IMR-90 (cell line): ENCODE data around the gene UBQLN2. TPM values are rescaled to one million over a fixed set of nuclear protein-coding genes. Genes with fewer than 3 reads are reported as not detected.

ENCODE experiments used
- ATAC-seq: fragments of 200-7000 bp; cut with Tn5 transposase; 2 replicates; pipeline ENCODE4 v1.9.1; 2020; ENCODE audit warnings: low read depth, mild to moderate bottlenecking, moderate library complexity
- BruUV-seq: library from RNA; stranded (reverse); fragments of 400-500 nt; replicated peaks from 2 replicates; lab custom pipeline; 2021; lab: Mats Ljungman, UMichigan
- CTCF ChIA-PET: fragments of 300-600 bp; formaldehyde crosslinking; extraction: SDS; loops from one replicate; lab custom pipeline; 2021; ENCODE audit warnings: antibody characterized with exemption; lab: Yijun Ruan, JAX
- POLR2A ChIA-PET: fragments of 300-600 bp; sonication (Branson Sonifier 250); formaldehyde crosslinking; loops from one replicate; lab custom pipeline; 2022; ENCODE audit warnings: antibody characterized with exemption; ENCODE audit not compliant: unreplicated experiment; lab: Charles Lee
- DNase-seq: peaks from one replicate; pipeline ENCODE4 v3.0.0; 2013
- H2AFZ ChIP-seq: replicated peaks from 2 replicates; pipeline ENCODE3; 2013; ENCODE audit warnings: low read length, mild to moderate bottlenecking; ENCODE audit not compliant: poor library complexity
- H2AK5ac ChIP-seq: 2 replicates; pipeline ENCODE4 v1.6.1; 2013; ENCODE audit warnings: low read depth, low read length, inconsistent platforms
- H2AK9ac ChIP-seq: replicated peaks from 2 replicates; pipeline ENCODE3; 2013; ENCODE audit warnings: mild to moderate bottlenecking, low read depth, low read length, moderate library complexity; ENCODE audit not compliant: poor library complexity
- H2BK120ac ChIP-seq: 2 replicates; pipeline ENCODE4 v1.6.1; 2013; ENCODE audit warnings: low read depth, low read length, inconsistent platforms
- H2BK15ac ChIP-seq: 3 replicates; pipeline ENCODE4 v1.6.1; 2013; ENCODE audit warnings: low read depth, low read length, inconsistent platforms
- H2BK20ac ChIP-seq: 2 replicates; pipeline ENCODE4 v1.6.1; 2013; ENCODE audit warnings: low read depth, mild to moderate bottlenecking, inconsistent platforms, low read length, moderate library complexity
- H2BK5ac ChIP-seq: 2 replicates; pipeline ENCODE4 v1.6.1; 2013; ENCODE audit warnings: mild to moderate bottlenecking, low read depth, low read length, inconsistent platforms; ENCODE audit not compliant: poor library complexity, severe bottlenecking
- H3K14ac ChIP-seq: replicated peaks from 2 replicates; pipeline ENCODE4 v1.6.1; 2013; ENCODE audit warnings: low read depth, low read length, inconsistent platforms
- H3K18ac ChIP-seq: 2 replicates; pipeline ENCODE4 v1.6.1; 2013; ENCODE audit warnings: low read depth, low read length, control low read depth
- H3K23ac ChIP-seq: 2 replicates; pipeline ENCODE4 v1.6.1; 2013; ENCODE audit warnings: low read depth, low read length, inconsistent platforms
- H3K27ac ChIP-seq: 2 replicates; pipeline ENCODE4 v1.5.1; 2013; ENCODE audit warnings: mild to moderate bottlenecking, control low read depth, low read length; ENCODE audit not compliant: insufficient read depth
- H3K27me3 ChIP-seq: 2 replicates; pipeline ENCODE4 v1.6.1; 2013; ENCODE audit warnings: low read length; ENCODE audit not compliant: control insufficient read depth, insufficient read depth
- H3K36me3 ChIP-seq: 2 replicates; pipeline ENCODE4 v1.6.1; 2013; ENCODE audit warnings: low read length, mixed read lengths; ENCODE audit not compliant: control insufficient read depth, insufficient read depth
- H3K4ac ChIP-seq: 2 replicates; pipeline ENCODE4 v1.6.1; 2013; ENCODE audit warnings: low read depth, low read length, inconsistent platforms
- H3K4me1 ChIP-seq: 2 replicates; pipeline ENCODE4 v1.6.1; 2013; ENCODE audit warnings: low read length, mixed read lengths; ENCODE audit not compliant: control insufficient read depth, insufficient read depth
- H3K4me2 ChIP-seq: 2 replicates; pipeline ENCODE4 v1.6.1; 2013; ENCODE audit warnings: low read depth, mild to moderate bottlenecking, control low read depth, low read length, moderate library complexity
- H3K4me3 ChIP-seq: 2 replicates; pipeline ENCODE4 v1.5.1; 2013; ENCODE audit warnings: low read depth, mild to moderate bottlenecking, control low read depth, low read length, moderate library complexity; ENCODE audit not compliant: insufficient read depth
- H3K56ac ChIP-seq: 2 replicates; pipeline ENCODE4 v1.6.1; 2013; ENCODE audit warnings: low read length, inconsistent platforms; ENCODE audit not compliant: insufficient read depth; ENCODE audit errors: extremely low read depth
- H3K79me1 ChIP-seq, 2 experiments: 2 replicates each; pipeline ENCODE4 v1.6.1; 2013; ENCODE audit warnings: low read length in 2 of 2, inconsistent platforms in 1 of 2, low read depth in 1 of 2
- H3K9ac ChIP-seq: 2 replicates; pipeline ENCODE4 v1.6.1; 2013; ENCODE audit warnings: low read depth, low read length, control low read depth
- H3K9me1 ChIP-seq: 2 replicates; pipeline ENCODE4 v1.6.1; 2013; ENCODE audit warnings: low read length, inconsistent platforms; ENCODE audit not compliant: insufficient read depth
- H3K9me3 ChIP-seq: 2 replicates; pipeline ENCODE4 v1.6.1; 2013; ENCODE audit warnings: low read length; ENCODE audit not compliant: control insufficient read depth, insufficient read depth
- H4K20me1 ChIP-seq: 2 replicates; pipeline ENCODE4 v1.6.1; 2013; ENCODE audit warnings: low read length, inconsistent platforms; ENCODE audit not compliant: insufficient read depth
- H4K5ac ChIP-seq: 2 replicates; pipeline ENCODE4 v1.6.1; 2013; ENCODE audit warnings: mild to moderate bottlenecking, low read depth, low read length, control low read depth
- H4K8ac ChIP-seq, 2 experiments: 2 replicates each; pipeline ENCODE4 v1.6.1; 2013; ENCODE audit warnings: low read depth in 2 of 2, low read length in 2 of 2, control low read depth in 1 of 2, inconsistent platforms in 1 of 2
- H4K91ac ChIP-seq: 2 replicates; pipeline ENCODE4 v1.6.1; 2013; ENCODE audit warnings: low read depth, low read length, inconsistent platforms; ENCODE audit not compliant: insufficient read depth
- BHLHE40 ChIP-seq: fragments of 150-350 bp; IDR thresholded peaks from 2 replicates; pipeline ENCODE4 v1.6.1; 2016; ENCODE audit warnings: mild to moderate bottlenecking, low read depth, low read length
- CHD1 ChIP-seq: IDR thresholded peaks from 2 replicates; pipeline ENCODE4 v1.6.1; 2012; ENCODE audit warnings: low read depth, low read length, improper control_type of control experiment
- ELK1 ChIP-seq: fragments of 150-350 bp; IDR thresholded peaks from 2 replicates; pipeline ENCODE4 v1.6.1; 2016; ENCODE audit warnings: low read depth, mild to moderate bottlenecking, low read length, moderate library complexity, borderline replicate concordance
- MAFK ChIP-seq: IDR thresholded peaks from 2 replicates; pipeline ENCODE4 v1.6.1; 2012; ENCODE audit warnings: low read depth, low read length, improper control_type of control experiment
- MAZ ChIP-seq: IDR thresholded peaks from 2 replicates; pipeline ENCODE4 v1.6.1; 2012; ENCODE audit warnings: low read depth, mild to moderate bottlenecking, low read length, improper control_type of control experiment, moderate library complexity, borderline replicate concordance
- MXI1 ChIP-seq: IDR thresholded peaks from 2 replicates; pipeline ENCODE4 v1.6.1; 2012; ENCODE audit warnings: low read depth, mild to moderate bottlenecking, low read length, moderate library complexity, borderline replicate concordance
- POLR2A ChIP-seq: IDR thresholded peaks from 2 replicates; pipeline ENCODE4 v1.6.1; 2012; ENCODE audit warnings: mild to moderate bottlenecking, low read depth, low read length
- RAD21 ChIP-seq: IDR thresholded peaks from 2 replicates; pipeline ENCODE4 v1.6.1; 2012; ENCODE audit warnings: low read length, improper control_type of control experiment
- RCOR1 ChIP-seq: IDR thresholded peaks from 2 replicates; pipeline ENCODE4 v1.6.1; 2012; ENCODE audit warnings: mild to moderate bottlenecking, low read length, improper control_type of control experiment; ENCODE audit not compliant: insufficient replicate concordance
- RFX5 ChIP-seq: IDR thresholded peaks from 2 replicates; pipeline ENCODE4 v1.8.0; 2012; ENCODE audit warnings: low read depth, mild to moderate bottlenecking, low read length, moderate library complexity
- WGBS, 2 experiments: methylation state at CpG; one replicate each; pipeline versions ENCODE4 v1.1.5 to v1.1.7; 2013; ENCODE audit warnings: missing lambda C conversion rate in 2 of 2; ENCODE audit not compliant: insufficient read length in 1 of 2; ENCODE audit errors: extremely low coverage in 2 of 2; 5-methylcytosine and 5-hydroxymethylcytosine counted together
- dilution Hi-C: fragments of 300-500 bp; cut with HindIII; formaldehyde crosslinking; loops from one replicate; pipeline ENCODE4 v1.14.3; 2018; ENCODE audit warnings: low sequenced_read_pairs; ENCODE audit not compliant: unreplicated experiment
- in situ Hi-C: fragments of 300-500 bp; cut with MboI; formaldehyde crosslinking; loops from 3 replicates; pipeline ENCODE4 v1.14.3; 2019; ENCODE audit warnings: low sequenced_read_pairs, inconsistent platforms, mixed read lengths
- intact Hi-C: fragments of 100-400 bp; cut with micrococcal nuclease; formaldehyde crosslinking; loops from 2 replicates; pipeline ENCODE4 v1.10.0; 2022
- polyA plus RNA-seq, 3 experiments: library from polyadenylated mRNA; depleted of rRNA; stranded (reverse); fragments of >200 nt; gene quantifications; 2 replicates each; pipeline ENCODE4 v1.2.3, GENCODE V29; 2012; ENCODE audit warnings: low replicate concordance in 1 of 3
- total RNA-seq: library from RNA; depleted of rRNA; stranded (reverse); fragments of >200 nt; gene quantifications from 2 replicates; pipeline ENCODE4 v1.2.3, GENCODE V29; 2012
- TF ChIP-seq, protein P1 (sequence below): fragments of 150-350 bp; IDR thresholded peaks from 2 replicates; pipeline ENCODE4 v1.6.1; 2017; ENCODE audit warnings: mild to moderate bottlenecking, antibody characterized with exemption, low read length, low read depth

UBQLN2 gene
- total and polyA plus RNA-seq, 2 of the 4 experiments (the other 2 are of a cell fraction), result 4.1 to 24.5 TPM

- no peak for TF ChIP-seq ELK1
- no peak for TF ChIP-seq BHLHE40
Measured at GRCh38 chrX:56563231-56564161, at the start of gene UBQLN2 (continued).

- H3K9ac ChIP-seq, result no peak overlapping the region
- no peak overlapping the region for H2BK15ac ChIP-seq
- H3K4me3 ChIP-seq, result no peak overlapping the region
- no peak overlapping the region for H3K4me2 ChIP-seq
- ATAC-seq (no peak), DNase-seq (no peak)
- H4K20me1 ChIP-seq, result no peaks in the 10 kb centered on the region
- H3K56ac ChIP-seq, result no peak overlapping the region
- H3K27me3 ChIP-seq, result no peaks in the 10 kb centered on the region
- H3K9me3 ChIP-seq, result no peaks in the 10 kb centered on the region
- no peaks in the 10 kb centered on the region for H3K4me1 ChIP-seq
- no peak overlapping the region for H3K18ac ChIP-seq
- no peaks in the 10 kb centered on the region for H3K9me1 ChIP-seq
- intact Hi-C loops, result loop anchor here (5.0 kb wide), 1 partner anchor 728 kb away; no protein-coding TSS in a partner anchor
- CTCF ChIA-PET, result no interaction called here
- no peak overlapping the region for H2BK20ac ChIP-seq
- no peak overlapping the region for H3K4ac ChIP-seq
- no peak overlapping the region for H2AFZ ChIP-seq
- H4K5ac ChIP-seq, result no peak overlapping the region
- H3K14ac ChIP-seq, result no peak overlapping the region
- no peak overlapping the region for H2BK5ac ChIP-seq
- H3K36me3 ChIP-seq, result no peaks in the 10 kb centered on the region
- H3K79me1 ChIP-seq, result no peaks in the 10 kb centered on the region
- H3K27ac ChIP-seq, result no peak overlapping the region
- H4K91ac ChIP-seq, result no peak overlapping the region
- H3K23ac ChIP-seq, result no peak overlapping the region
- no CpG with 5 or more reads among the region's 2 CpGs for WGBS, 2 experiments
- BruUV-seq, result no TSS peak
- dilution Hi-C loops, result no loop called here
- in situ Hi-C loops, result no loop called here
- H2BK120ac ChIP-seq, result no peak overlapping the region
- no peak overlapping the region for H4K8ac ChIP-seq
- POLR2A ChIA-PET, result no interaction called here
- no peak overlapping the region for H2AK5ac ChIP-seq
- H2AK9ac ChIP-seq, result no peak overlapping the region
- TF ChIP-seq RAD21 (no peak), POLR2A (no peak), MAFK (no peak), CHD1 (no peak), RFX5 (no peak), RCOR1 (no peak), MAZ (no peak), MXI1 (no peak)
- TF ChIP-seq, protein P1, sequence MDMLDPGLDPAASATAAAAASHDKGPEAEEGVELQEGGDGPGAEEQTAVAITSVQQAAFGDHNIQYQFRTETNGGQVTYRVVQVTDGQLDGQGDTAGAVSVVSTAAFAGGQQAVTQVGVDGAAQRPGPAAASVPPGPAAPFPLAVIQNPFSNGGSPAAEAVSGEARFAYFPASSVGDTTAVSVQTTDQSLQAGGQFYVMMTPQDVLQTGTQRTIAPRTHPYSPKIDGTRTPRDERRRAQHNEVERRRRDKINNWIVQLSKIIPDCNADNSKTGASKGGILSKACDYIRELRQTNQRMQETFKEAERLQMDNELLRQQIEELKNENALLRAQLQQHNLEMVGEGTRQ, result no peak
Measured at GRCh38 chrX:56519642-56520041, 43.8 kb upstream of the UBQLN2 start.
